RWPE1 (cell line): ENCODE results near the gene ANKS1A.
"Not testable (repeated sequence)": the region's sequence is repeated elsewhere in the genome, so short reads cannot be mapped to it uniquely, and the experiment has no call there.

Source experiments
- CTCF ChIA-PET: fragments of 350-600 bp; sonication (Branson Sonifier 250); formaldehyde crosslinking; extraction: SDS; loops from one replicate; lab custom pipeline; 2021; lab: Yijun Ruan, JAX
- POLR2A ChIA-PET: fragments of 400-600 bp; formaldehyde crosslinking; extraction: SDS; loops from one replicate; lab custom pipeline; 2020; ENCODE audit warnings: antibody characterized with exemption; ENCODE audit not compliant: low non-redundant PET; lab: Yijun Ruan, JAX
- DNase-seq: peaks from one replicate; pipeline ENCODE4 v3.0.0; 2012; ENCODE audit warnings: low spot score
- H3K27ac ChIP-seq: fragments of 450-650 bp; 2 replicates; pipeline ENCODE4 v1.5.1; 2017
- TF ChIP-seq, protein P1 (sequence below): fragments of 450-650 bp; conservative IDR thresholded peaks from 2 replicates; pipeline ENCODE4 v1.5.1; 2017; ENCODE audit warnings: low read depth, mild to moderate bottlenecking

Gene ANKS1A

DNA sequence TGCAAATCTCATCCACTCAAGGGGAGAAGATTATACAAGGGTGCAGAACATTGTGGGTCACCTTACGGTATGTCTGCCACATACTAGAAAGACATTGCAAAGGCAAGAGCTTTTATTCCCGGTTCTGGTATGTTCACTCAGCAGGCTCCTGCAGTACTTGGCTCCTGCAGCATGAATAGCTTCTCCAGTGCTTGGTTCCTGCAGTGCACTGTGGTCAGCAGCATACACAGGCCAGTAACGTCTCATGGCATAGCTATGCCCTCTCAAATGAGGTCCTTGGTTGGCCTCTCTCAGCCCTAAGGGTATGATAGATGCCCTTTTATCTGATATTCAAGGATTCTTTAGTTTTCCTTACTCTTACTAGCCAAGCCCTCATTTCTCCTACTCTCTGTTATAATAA, 239.4 kb downstream of the ANKS1A start:
- ChIA-PET CTCF (no interaction called here), POLR2A (interaction anchor here (0.6 kb wide), 1 partner anchor 240 kb away, joined by 3 read pairs; the partner anchor contains the start of gene TAF11)
- DNase-seq: no peak
- TF ChIP-seq, protein P1, sequence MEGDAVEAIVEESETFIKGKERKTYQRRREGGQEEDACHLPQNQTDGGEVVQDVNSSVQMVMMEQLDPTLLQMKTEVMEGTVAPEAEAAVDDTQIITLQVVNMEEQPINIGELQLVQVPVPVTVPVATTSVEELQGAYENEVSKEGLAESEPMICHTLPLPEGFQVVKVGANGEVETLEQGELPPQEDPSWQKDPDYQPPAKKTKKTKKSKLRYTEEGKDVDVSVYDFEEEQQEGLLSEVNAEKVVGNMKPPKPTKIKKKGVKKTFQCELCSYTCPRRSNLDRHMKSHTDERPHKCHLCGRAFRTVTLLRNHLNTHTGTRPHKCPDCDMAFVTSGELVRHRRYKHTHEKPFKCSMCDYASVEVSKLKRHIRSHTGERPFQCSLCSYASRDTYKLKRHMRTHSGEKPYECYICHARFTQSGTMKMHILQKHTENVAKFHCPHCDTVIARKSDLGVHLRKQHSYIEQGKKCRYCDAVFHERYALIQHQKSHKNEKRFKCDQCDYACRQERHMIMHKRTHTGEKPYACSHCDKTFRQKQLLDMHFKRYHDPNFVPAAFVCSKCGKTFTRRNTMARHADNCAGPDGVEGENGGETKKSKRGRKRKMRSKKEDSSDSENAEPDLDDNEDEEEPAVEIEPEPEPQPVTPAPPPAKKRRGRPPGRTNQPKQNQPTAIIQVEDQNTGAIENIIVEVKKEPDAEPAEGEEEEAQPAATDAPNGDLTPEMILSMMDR: no peak
- no peak overlapping the region for H3K27ac ChIP-seq

DNA sequence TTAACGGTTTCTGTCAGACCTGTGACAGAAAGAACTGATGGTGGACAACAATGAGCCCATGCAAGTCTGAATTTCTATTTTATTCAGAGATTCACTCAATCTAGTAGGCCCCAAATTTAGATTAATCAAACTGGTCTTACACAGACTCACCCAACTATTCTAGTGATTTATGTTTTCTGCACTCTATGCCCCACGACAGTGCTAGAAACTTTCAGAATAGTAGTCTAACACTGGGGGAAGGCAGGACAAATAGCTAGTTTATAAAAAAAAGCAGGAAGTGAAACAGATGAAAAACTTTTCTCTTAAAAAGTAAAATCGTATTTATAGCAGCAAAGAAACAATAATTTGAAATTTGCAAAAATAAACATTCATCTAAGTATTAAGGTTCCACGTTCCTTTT, 247.1 kb downstream of the ANKS1A start:
- ChIA-PET POLR2A (no interaction called here), CTCF (interaction anchor here (0.8 kb wide), 1 partner anchor 149 kb away, joined by 5 read pairs; no protein-coding TSS in a partner anchor)
- no peak for DNase-seq
- H3K27ac ChIP-seq: no peak overlapping the region
- TF ChIP-seq, protein P1: no peak

DNA sequence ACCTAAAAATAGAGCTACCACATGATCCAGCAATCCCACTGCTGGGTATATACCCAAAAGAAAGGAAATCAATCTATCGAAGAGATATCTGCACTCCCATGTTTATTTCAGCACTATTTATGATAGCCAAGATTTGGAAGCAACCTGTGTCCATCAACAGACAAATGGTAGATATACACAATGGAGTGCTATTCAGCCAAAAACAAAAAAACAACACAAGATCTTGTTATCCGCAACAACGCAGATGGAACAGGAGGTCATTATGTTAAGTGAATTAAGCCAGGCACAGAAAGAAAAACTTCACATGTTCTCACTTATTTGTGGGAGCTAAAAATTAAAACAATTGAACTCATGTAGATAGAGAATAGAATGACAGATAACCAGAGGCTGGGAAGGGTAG, 249.1 kb downstream of the ANKS1A start:
- H3K27ac ChIP-seq, POLR2A ChIA-PET, DNase-seq: not testable (repeated sequence)
- CTCF ChIA-PET: interaction anchor here (0.6 kb wide), 1 partner anchor 151 kb away, joined by 4 read pairs; no protein-coding TSS in a partner anchor

DNA sequence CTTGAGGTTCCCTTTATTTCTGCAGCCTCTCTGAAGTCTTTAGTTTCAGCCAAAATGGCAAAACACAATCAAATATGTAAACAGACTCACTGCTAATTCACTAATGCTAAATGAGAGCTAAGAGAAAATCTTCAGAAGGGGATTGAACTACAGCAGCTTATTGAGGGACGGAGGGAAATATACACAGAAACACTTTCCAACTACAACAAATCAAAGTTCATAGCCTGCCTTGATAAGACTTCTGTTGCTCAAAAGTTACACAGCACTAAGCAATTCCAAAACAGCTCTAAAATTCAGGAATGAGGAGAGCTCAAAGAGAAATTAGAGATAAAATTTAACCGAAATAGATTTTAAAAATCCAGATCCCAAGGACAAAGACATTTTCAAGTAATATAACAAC, 250.4 kb downstream of the ANKS1A start:
- DNase-seq: no peak
- POLR2A ChIA-PET: no interaction called here
- TF ChIP-seq, protein P1: no peak
- H3K27ac ChIP-seq: no peak overlapping the region
- CTCF ChIA-PET: interaction anchor here (0.7 to 1.8 kb wide), 15 partner anchors 12 to 221 kb away, joined by 3 to 21 read pairs (median 3); no protein-coding TSS in a partner anchor

DNA sequence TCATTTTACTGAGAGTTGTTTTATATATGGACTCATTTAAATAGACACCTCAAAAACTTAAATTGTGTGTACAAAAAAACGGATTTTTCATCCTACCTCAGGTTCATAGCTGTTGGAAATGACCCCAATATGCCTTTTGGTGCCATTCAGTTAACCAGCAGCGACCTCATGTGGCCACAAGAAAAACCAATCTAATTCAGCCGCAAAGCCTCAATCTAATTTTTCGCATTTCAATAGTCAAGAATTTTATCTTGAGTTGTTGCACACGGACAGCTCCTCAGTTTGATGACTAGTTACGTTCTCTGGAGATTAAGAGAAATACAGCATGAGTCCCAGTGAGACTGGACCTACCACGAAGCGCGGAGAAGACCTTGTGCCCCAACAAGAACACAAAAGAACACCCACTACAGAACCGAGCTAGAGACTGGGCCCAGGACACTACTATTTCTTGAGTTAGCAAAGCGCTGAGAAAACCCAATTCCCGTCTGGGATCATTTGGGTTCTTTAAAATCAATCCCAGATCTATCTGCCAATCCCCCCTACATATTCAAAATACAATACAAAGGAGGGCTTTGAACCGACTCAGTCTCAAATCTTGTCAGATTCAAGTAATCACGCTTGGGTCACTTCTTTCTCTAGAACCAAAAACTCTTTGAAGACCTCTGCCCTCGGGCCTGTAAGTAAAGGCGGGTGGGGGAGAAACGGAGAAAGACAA, 251.0 kb downstream of the ANKS1A start:
- H3K27ac ChIP-seq: no peak overlapping the region
- TF ChIP-seq, protein P1: peak; percentile 82
- DNase-seq: peak; percentile 47
- ChIA-PET CTCF (interaction anchor here (0.7 to 1.8 kb wide), 16 partner anchors 12 to 221 kb away, joined by 3 to 21 read pairs (median 3); no protein-coding TSS in a partner anchor), POLR2A (no interaction called here)

DNA sequence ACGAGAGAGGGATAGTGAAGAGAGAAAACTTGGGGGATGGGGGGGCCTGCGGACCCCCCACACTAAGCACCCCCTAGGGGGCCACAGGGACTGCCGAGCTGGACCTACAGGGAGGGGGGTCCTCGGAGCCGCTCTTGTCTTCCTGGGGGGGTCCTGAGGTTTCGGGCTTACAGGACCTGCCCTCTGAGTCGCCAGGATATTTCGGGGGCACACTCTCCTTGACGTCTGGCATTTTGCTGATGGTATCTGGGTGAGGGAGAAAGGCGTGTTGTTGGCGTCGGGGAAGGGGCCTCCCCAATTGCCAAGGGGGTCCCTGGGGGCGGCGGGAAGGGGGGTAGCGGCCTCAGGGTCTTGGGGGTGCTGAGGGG, 251.6 kb downstream of the ANKS1A start:
- DNase-seq: no peak
- no peak overlapping the region for H3K27ac ChIP-seq
- CTCF ChIA-PET: interaction anchor here (0.8 to 1.8 kb wide), 11 partner anchors 16 to 222 kb away, joined by 3 to 21 read pairs (median 5); no protein-coding TSS in a partner anchor
- POLR2A ChIA-PET: no interaction called here
- TF ChIP-seq, protein P1: no peak
